Sigmoid colon (tissue), 4 donors: Measurements from ENCODE around the gene BNC1.

Experiments used
- EP300 ChIP-seq, 4 donors: sonication (generic); formaldehyde crosslinking; IDR thresholded peaks; one replicate each; pipeline ENCODE4 v1.6.1; 2017; ENCODE audit warnings: antibody characterized with exemption in 4 of 4
- POLR2A ChIP-seq, 2 donors: fragments of 450-650 bp; IDR thresholded peaks; one replicate each; pipeline ENCODE4 v1.6.1; 2016; ENCODE audit warnings: antibody characterized with exemption in 2 of 2, mild to moderate bottlenecking in 2 of 2, moderate library complexity in 2 of 2
- POLR2AphosphoS5 ChIP-seq, 4 donors: sonication (generic); formaldehyde crosslinking; IDR thresholded peaks; one replicate each; pipeline ENCODE4 v1.6.1; 2017; ENCODE audit warnings: antibody characterized with exemption in 4 of 4
- TF ChIP-seq, protein P1 (sequence below), 4 experiments: fragments of 450-650 bp in 3 of 4; fragments of 200-600 bp in 1 of 4; IDR thresholded peaks; one replicate each; pipeline ENCODE4 v1.5.1; 2016 to 2019; ENCODE audit warnings: antibody characterized with exemption in 4 of 4, mild to moderate bottlenecking in 3 of 4, moderate library complexity in 2 of 4

GRCh38 chr15:83283138-83283812 lies 1.2 kb downstream of the BNC1 start:
- TF ChIP-seq, protein P1, sequence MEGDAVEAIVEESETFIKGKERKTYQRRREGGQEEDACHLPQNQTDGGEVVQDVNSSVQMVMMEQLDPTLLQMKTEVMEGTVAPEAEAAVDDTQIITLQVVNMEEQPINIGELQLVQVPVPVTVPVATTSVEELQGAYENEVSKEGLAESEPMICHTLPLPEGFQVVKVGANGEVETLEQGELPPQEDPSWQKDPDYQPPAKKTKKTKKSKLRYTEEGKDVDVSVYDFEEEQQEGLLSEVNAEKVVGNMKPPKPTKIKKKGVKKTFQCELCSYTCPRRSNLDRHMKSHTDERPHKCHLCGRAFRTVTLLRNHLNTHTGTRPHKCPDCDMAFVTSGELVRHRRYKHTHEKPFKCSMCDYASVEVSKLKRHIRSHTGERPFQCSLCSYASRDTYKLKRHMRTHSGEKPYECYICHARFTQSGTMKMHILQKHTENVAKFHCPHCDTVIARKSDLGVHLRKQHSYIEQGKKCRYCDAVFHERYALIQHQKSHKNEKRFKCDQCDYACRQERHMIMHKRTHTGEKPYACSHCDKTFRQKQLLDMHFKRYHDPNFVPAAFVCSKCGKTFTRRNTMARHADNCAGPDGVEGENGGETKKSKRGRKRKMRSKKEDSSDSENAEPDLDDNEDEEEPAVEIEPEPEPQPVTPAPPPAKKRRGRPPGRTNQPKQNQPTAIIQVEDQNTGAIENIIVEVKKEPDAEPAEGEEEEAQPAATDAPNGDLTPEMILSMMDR (IDR thresholded peaks at IDR 0.05), result no peak
- TF ChIP-seq EP300 (IDR thresholded peaks at IDR 0.05), result no peak
- TF ChIP-seq POLR2A (IDR thresholded peaks at IDR 0.05), result no peak
- no peak for TF ChIP-seq POLR2AphosphoS5 (IDR thresholded peaks at IDR 0.05)
